ENCODE data around the gene SCPEP1.
A peak's percentile ranks its signal among the peaks of the same experiment; 100 is the strongest.

The SCPEP1 gene

GRCh38 chr17:57044976-57045867 lies 67.3 kb downstream of the SCPEP1 start:
- no peak for DNase-seq

- DNase-seq, result no peak
Observed at GRCh38 chr17:57045868-57046704, 68.2 kb downstream of the SCPEP1 start.

- DNase-seq, result no peak
Observed at GRCh38 chr17:57046749-57047148, 68.8 kb downstream of the SCPEP1 start.

- no peak for DNase-seq
Observed at GRCh38 chr17:57048096-57048495, 70.2 kb downstream of the SCPEP1 start.

- DNase-seq, result no peak
Observed at GRCh38 chr17:57050306-57050705, 72.4 kb downstream of the SCPEP1 start.

GRCh38 chr17:57051886-57052361 lies 74.0 kb downstream of the SCPEP1 start:
- peak; percentile 45 for DNase-seq

All from NCI-H1092 treated with DMSO at 0.1 percent for 48 hours (cell line).